K562 (cell line): ENCODE data around the gene RALB. TPM values are rescaled to one million over a fixed set of nuclear protein-coding genes. Genes with fewer than 3 reads are reported as not detected.

ENCODE experiments used
- BCL6 ChIP-seq: fragments of 250-450 bp; sonication (Bioruptor Pico); IDR thresholded peaks from 2 replicates; pipeline ENCODE4 v1.4.0; 2020
- BHLHE40 ChIP-seq: IDR thresholded peaks from 2 replicates; pipeline ENCODE4 v1.6.1; 2011; ENCODE audit warnings: low read length, improper control_type of control experiment
- BRCA1 ChIP-seq, 2 experiments: fragments of 450-650 bp in 1 of 2; sonication (generic) in 1 of 2; formaldehyde crosslinking in 1 of 2; IDR thresholded peaks; 2 replicates each; pipeline versions ENCODE4 v1.5.0 to v1.6.1; 2017 to 2020; ENCODE audit warnings: mild to moderate bottlenecking in 1 of 2, missing genetic modification reagents in 1 of 2
- FOXA1 ChIP-seq: fragments of 450-650 bp; IDR thresholded peaks from 2 replicates; pipeline ENCODE4 v1.6.1; 2016; ENCODE audit warnings: mild to moderate bottlenecking, borderline replicate concordance
- ILF3 ChIP-seq: fragments of 450-650 bp; IDR thresholded peaks from 2 replicates; pipeline ENCODE4 v1.6.1; 2018; ENCODE audit warnings: antibody characterized with exemption, mild to moderate bottlenecking, moderate library complexity, borderline replicate concordance
- MXD1 ChIP-seq: fragments of 250-450 bp; sonication (Bioruptor Pico); IDR thresholded peaks from 2 replicates; pipeline ENCODE4 v1.8.0; 2021; ENCODE audit warnings: borderline replicate concordance, mild to moderate bottlenecking, moderate library complexity; ENCODE audit not compliant: poor library complexity, severe bottlenecking
- PML ChIP-seq: IDR thresholded peaks from 2 replicates; pipeline ENCODE4 v1.6.1; 2012; ENCODE audit warnings: low read length, inconsistent platforms
- TCF3 ChIP-seq: sonication (generic); formaldehyde crosslinking; IDR thresholded peaks from 2 replicates; pipeline ENCODE4 v1.4.0; 2020; ENCODE audit warnings: mild to moderate bottlenecking, missing genetic modification reagents
- ZBTB11 ChIP-seq, 3 experiments: fragments of 200-800 bp in 1 of 3; fragments of 250-450 bp in 1 of 3; fragments of 450-650 bp in 1 of 3; sonication (Bioruptor Pico) in 1 of 3; sonication (Bioruptor generic) in 1 of 3; formaldehyde crosslinking in 1 of 3; IDR thresholded peaks; 2 replicates each; pipeline versions ENCODE4 v1.6.1 to v1.8.0; 2016 to 2022; ENCODE audit warnings: mild to moderate bottlenecking in 2 of 3, missing genetic modification characterization in 2 of 3, missing compliant biosample characterization in 1 of 3, moderate library complexity in 1 of 3
- ZNF311 ChIP-seq: fragments of 250-450 bp; sonication (Bioruptor Pico); IDR thresholded peaks from 2 replicates; pipeline ENCODE4 v1.4.0; 2020; ENCODE audit warnings: mild to moderate bottlenecking, moderate library complexity
- ZNF395 ChIP-seq: fragments of 200-800 bp; sonication (Bioruptor generic); IDR thresholded peaks from 2 replicates; pipeline ENCODE4 v1.6.1; 2017; ENCODE audit warnings: missing genetic modification characterization, missing compliant biosample characterization
- ZNF830 ChIP-seq: fragments of 250-450 bp; sonication (Bioruptor Pico); IDR thresholded peaks from 2 replicates; pipeline ENCODE4 v1.5.0; 2021; ENCODE audit warnings: mild to moderate bottlenecking
- polyA plus RNA-seq, 8 experiments: library from polyadenylated mRNA; depleted of rRNA in 4 of 8; stranded (reverse) in 5 of 8; unstranded in 3 of 8; fragments of >200 nt; fragmentation: Nextera tagmentation in 2 of 8; fragmentation: Illumina TruSeq in 1 of 8; extraction: Ambion mirVana in 2 of 8; extraction: Trizol in 1 of 8; gene quantifications; 2 replicates each; pipeline versions ENCODE4 v1.2.1 to v1.2.3, GENCODE V29; 2011 to 2014; ENCODE audit warnings: inconsistent platforms in 1 of 8, missing spikeins in 1 of 8
- total RNA-seq, 7 experiments: library from RNA; depleted of rRNA in 6 of 7; stranded (reverse); fragments of >200 nt in 6 of 7; fragmentation: Illumina TruSeq in 2 of 7; extraction: Trizol in 2 of 7; gene quantifications; 2 replicates each; pipeline versions ENCODE4 v1.2.1 to v1.2.3, GENCODE V29; 2011 to 2021; ENCODE audit warnings: low replicate concordance in 1 of 7
- TF ChIP-seq, protein P1 (sequence below): fragments of 250-450 bp; sonication (Bioruptor Pico); IDR thresholded peaks from 2 replicates; pipeline ENCODE4 v1.4.0; 2020; ENCODE audit warnings: mild to moderate bottlenecking, moderate library complexity, borderline replicate concordance
- TF ChIP-seq, protein P2 (sequence below), 2 experiments: fragments of 200-800 bp in 1 of 2; sonication (Bioruptor generic) in 1 of 2; sonication (generic) in 1 of 2; formaldehyde crosslinking in 1 of 2; IDR thresholded peaks in 1 of 2; conservative IDR thresholded peaks in 1 of 2; 2 replicates each; pipeline versions ENCODE4 v1.5.0 to v1.6.1; 2016 to 2020; ENCODE audit warnings: missing compliant biosample characterization in 1 of 2, missing genetic modification characterization in 1 of 2, missing genetic modification reagents in 1 of 2

Gene RALB
- total and polyA plus RNA-seq, 9 of the 15 experiments (the other 6 are each of a cell fraction or from before 2014, with no cell fraction given), result 14.8 to 65.6 (median 38.4) TPM

- TF ChIP-seq ZBTB11 (CRISPR knock-in tag; IDR thresholded peaks at IDR 0.05) (peak in 2 of 3 experiments; percentile 68 to 89; a peak in 3 of 6 replicates), ZNF395 (peak; percentile 93), ZNF830 (CRISPR knock-in tag) (peak; percentile 34; the same call in 1 of the 2 replicates), BRCA1 (IDR thresholded peaks at IDR 0.05) (no peak), BRCA1 (CRISPR knock-in tag; IDR thresholded peaks at IDR 0.05) (peak; percentile 70; the same call in 1 of the 2 replicates), ILF3 (peak; percentile 70; the same call in 1 of the 2 replicates), MXD1 (CRISPR knock-in tag) (peak; percentile 77), TCF3 (peak; percentile 25; the same call in 1 of the 2 replicates), FOXA1 (no peak), ZNF311 (CRISPR knock-in tag) (no peak), BHLHE40 (peak; percentile 97), BCL6 (CRISPR knock-in tag) (no peak), PML (peak; percentile 33; the same call in 1 of the 2 replicates)
- TF ChIP-seq, protein P1, sequence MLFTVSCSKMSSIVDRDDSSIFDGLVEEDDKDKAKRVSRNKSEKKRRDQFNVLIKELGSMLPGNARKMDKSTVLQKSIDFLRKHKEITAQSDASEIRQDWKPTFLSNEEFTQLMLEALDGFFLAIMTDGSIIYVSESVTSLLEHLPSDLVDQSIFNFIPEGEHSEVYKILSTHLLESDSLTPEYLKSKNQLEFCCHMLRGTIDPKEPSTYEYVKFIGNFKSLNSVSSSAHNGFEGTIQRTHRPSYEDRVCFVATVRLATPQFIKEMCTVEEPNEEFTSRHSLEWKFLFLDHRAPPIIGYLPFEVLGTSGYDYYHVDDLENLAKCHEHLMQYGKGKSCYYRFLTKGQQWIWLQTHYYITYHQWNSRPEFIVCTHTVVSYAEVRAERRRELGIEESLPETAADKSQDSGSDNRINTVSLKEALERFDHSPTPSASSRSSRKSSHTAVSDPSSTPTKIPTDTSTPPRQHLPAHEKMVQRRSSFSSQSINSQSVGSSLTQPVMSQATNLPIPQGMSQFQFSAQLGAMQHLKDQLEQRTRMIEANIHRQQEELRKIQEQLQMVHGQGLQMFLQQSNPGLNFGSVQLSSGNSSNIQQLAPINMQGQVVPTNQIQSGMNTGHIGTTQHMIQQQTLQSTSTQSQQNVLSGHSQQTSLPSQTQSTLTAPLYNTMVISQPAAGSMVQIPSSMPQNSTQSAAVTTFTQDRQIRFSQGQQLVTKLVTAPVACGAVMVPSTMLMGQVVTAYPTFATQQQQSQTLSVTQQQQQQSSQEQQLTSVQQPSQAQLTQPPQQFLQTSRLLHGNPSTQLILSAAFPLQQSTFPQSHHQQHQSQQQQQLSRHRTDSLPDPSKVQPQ (CRISPR knock-in tag), result peak; percentile 95
- TF ChIP-seq, protein P2, sequence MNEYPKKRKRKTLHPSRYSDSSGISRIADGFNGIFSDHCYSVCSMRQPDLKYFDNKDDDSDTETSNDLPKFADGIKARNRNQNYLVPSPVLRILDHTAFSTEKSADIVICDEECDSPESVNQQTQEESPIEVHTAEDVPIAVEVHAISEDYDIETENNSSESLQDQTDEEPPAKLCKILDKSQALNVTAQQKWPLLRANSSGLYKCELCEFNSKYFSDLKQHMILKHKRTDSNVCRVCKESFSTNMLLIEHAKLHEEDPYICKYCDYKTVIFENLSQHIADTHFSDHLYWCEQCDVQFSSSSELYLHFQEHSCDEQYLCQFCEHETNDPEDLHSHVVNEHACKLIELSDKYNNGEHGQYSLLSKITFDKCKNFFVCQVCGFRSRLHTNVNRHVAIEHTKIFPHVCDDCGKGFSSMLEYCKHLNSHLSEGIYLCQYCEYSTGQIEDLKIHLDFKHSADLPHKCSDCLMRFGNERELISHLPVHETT (CRISPR knock-in tag; conservative IDR thresholded peaks at IDR 0.05 in 1 of 2, IDR thresholded peaks at IDR 0.05 in 1 of 2), result peak in 1 of 2 experiments; percentile 96; a peak in 2 of 4 replicates
These were observed 29.4 kb upstream of the RALB start, which contains the start of gene TMEM185B (continued) for GRCh38 chr2:120223034-120223912.
